Testis (tissue), 3 donors: ENCODE data around the gene RANBP3. TPM values are rescaled to one million over a fixed set of nuclear protein-coding genes. Genes with fewer than 3 reads are reported as not detected.

Experiments
- DNase-seq: peaks from one replicate; pipeline ENCODE4 v3.0.0-alpha.2; 2019
- H3K27ac ChIP-seq, 2 donors: fragments of 200-600 bp; sonication (generic); one replicate each; pipeline ENCODE4 v1.5.1; 2019
- H3K27me3 ChIP-seq: fragments of 200-600 bp; sonication (generic); one replicate; pipeline ENCODE4 v1.5.1; 2019
- H3K36me3 ChIP-seq: fragments of 200-600 bp; sonication (generic); one replicate; pipeline ENCODE4 v1.5.1; 2017; ENCODE audit warnings: low read depth; ENCODE audit errors: missing control alignments
- H3K4me1 ChIP-seq: fragments of 200-600 bp; sonication (generic); one replicate; pipeline ENCODE4 v1.5.1; 2019
- H3K4me3 ChIP-seq, 2 donors: fragments of 200-600 bp; sonication (generic); one replicate each; pipeline ENCODE4 v1.5.1; 2017 to 2019
- H3K9me3 ChIP-seq: fragments of 200-600 bp; sonication (generic); one replicate; pipeline ENCODE4 v1.5.1; 2017
- CTCF ChIP-seq, 3 experiments: fragments of 450-650 bp in 2 of 3; fragments of 200-600 bp in 1 of 3; sonication (generic) in 1 of 3; IDR thresholded peaks; one replicate each; pipeline ENCODE4 v1.5.1; 2016 to 2019; ENCODE audit warnings: antibody characterized with exemption in 3 of 3, mild to moderate bottlenecking in 2 of 3, moderate library complexity in 1 of 3
- POLR2A ChIP-seq: fragments of 450-650 bp; IDR thresholded peaks from one replicate; pipeline ENCODE4 v1.6.1; 2017; ENCODE audit warnings: antibody characterized with exemption, mild to moderate bottlenecking, moderate library complexity
- WGBS, 2 donors: methylation state at CpG; one replicate each; pipeline ENCODE4 v1.1.5; 2018; 5-methylcytosine and 5-hydroxymethylcytosine counted together
- intact Hi-C: fragments of 100-400 bp; cut with DNase I; formaldehyde crosslinking; loops from one replicate; pipeline ENCODE4 v1.15.1; 2023; ENCODE audit warnings: low total_unique reads
- polyA plus RNA-seq: library from polyadenylated mRNA; stranded (reverse); fragments of 350-450 nt; fragmentation: Illumina TruSeq; extraction: RNeasy Lipid Tissue Mini Kit (QIAGEN cat#74804); gene quantifications from one replicate; pipeline ENCODE4 v1.2.3, GENCODE V29; 2014; ENCODE audit warnings: low read depth, low replicate concordance; ENCODE audit not compliant: insufficient read depth
- total RNA-seq, 2 donors: library from RNA; depleted of rRNA; stranded (reverse); fragments of >200 nt; gene quantifications; one replicate each; pipeline ENCODE4 v1.2.3, GENCODE V29; 2016

RANBP3 gene
- total and polyA plus RNA-seq, 3 donors from 2014 or later, result 142 to 148 (median 145) TPM

- WGBS, 2 donors, result 33 to 67% methylated on average over 13 of the region's 13 CpGs
- no peak overlapping the region for H3K27ac ChIP-seq
- TF ChIP-seq CTCF (IDR thresholded peaks at IDR 0.05), result no peak
- H3K4me1 ChIP-seq, result peaks cover 41% of the 10 kb centered on the region
- no peaks in the 10 kb centered on the region for H3K9me3 ChIP-seq
- no peaks in the 10 kb centered on the region for H3K27me3 ChIP-seq
- H3K36me3 ChIP-seq, result no peaks in the 10 kb centered on the region
- peak; percentile 88 for DNase-seq
- intact Hi-C loops, result no loop called here
- H3K4me3 ChIP-seq, result no peak overlapping the region
Measured at GRCh38 chr19:5947435-5947834, 30.5 kb downstream of the RANBP3 start.

- H3K4me3 ChIP-seq, result no peak overlapping the region
- no peak for TF ChIP-seq CTCF (IDR thresholded peaks at IDR 0.05)
- TF ChIP-seq POLR2A, result no peak
- H3K9me3 ChIP-seq, result no peaks in the 10 kb centered on the region
- 79% methylated on average over 9 to 10 of the region's 10 CpGs for WGBS, 2 donors
- H3K27ac ChIP-seq, result no peak overlapping the region
- no peak for DNase-seq
- no peaks in the 10 kb centered on the region for H3K27me3 ChIP-seq
- intact Hi-C loops, result no loop called here
- H3K36me3 ChIP-seq, result no peaks in the 10 kb centered on the region
- H3K4me1 ChIP-seq, result peaks cover 25% of the 10 kb centered on the region
Measured at GRCh38 chr19:5943623-5944022, 34.3 kb downstream of the RANBP3 start.

GRCh38 chr19:5943045-5943444, 34.9 kb downstream of the RANBP3 start:
- TF ChIP-seq CTCF (IDR thresholded peaks at IDR 0.05), result no peak
- TF ChIP-seq POLR2A, result no peak
- H3K4me3 ChIP-seq, result no peak overlapping the region
- no peaks in the 10 kb centered on the region for H3K36me3 ChIP-seq
- no peak overlapping the region for H3K27ac ChIP-seq
- intact Hi-C loops, result no loop called here
- H3K27me3 ChIP-seq, result no peaks in the 10 kb centered on the region
- DNase-seq, result no peak
- WGBS, 2 donors, result 69 to 78% methylated on average over 10 of the region's 10 CpGs
- H3K9me3 ChIP-seq, result no peaks in the 10 kb centered on the region
- H3K4me1 ChIP-seq, result peaks cover 19% of the 10 kb centered on the region

- no peak overlapping the region for H3K27ac ChIP-seq
- H3K27me3 ChIP-seq, result no peaks in the 10 kb centered on the region
- no peaks in the 10 kb centered on the region for H3K36me3 ChIP-seq
- WGBS, 2 donors, result 81 to 95% methylated on average over 3 to 11 of the region's 11 CpGs
- H3K9me3 ChIP-seq, result no peaks in the 10 kb centered on the region
- intact Hi-C loops, result no loop called here
- TF ChIP-seq POLR2A (no peak), CTCF (IDR thresholded peaks at IDR 0.05) (no peak)
- peaks cover 6% of the 10 kb centered on the region for H3K4me1 ChIP-seq
- no peak overlapping the region for H3K4me3 ChIP-seq
- no peak for DNase-seq
Measured at GRCh38 chr19:5941673-5942072, 36.3 kb downstream of the RANBP3 start.

- intact Hi-C loops, result no loop called here
- peaks cover 3% of the 10 kb centered on the region for H3K4me1 ChIP-seq
- H3K36me3 ChIP-seq, result no peaks in the 10 kb centered on the region
- 89 to 95% methylated on average over 14 to 21 of the region's 21 CpGs for WGBS, 2 donors
- no peak for DNase-seq
- H3K27me3 ChIP-seq, result no peaks in the 10 kb centered on the region
- H3K9me3 ChIP-seq, result no peaks in the 10 kb centered on the region
- no peak for TF ChIP-seq POLR2A
- TF ChIP-seq CTCF (IDR thresholded peaks at IDR 0.05), result no peak
- no peak overlapping the region for H3K4me3 ChIP-seq
- no peak overlapping the region for H3K27ac ChIP-seq
Measured at GRCh38 chr19:5940260-5941208, 37.4 kb downstream of the RANBP3 start.
